ENCODE results near the gene ARPC5. TPM values are rescaled to one million over a fixed set of nuclear protein-coding genes. Genes with fewer than 3 reads are reported as not detected.
"Not testable (repeated sequence)": the region's sequence is repeated elsewhere in the genome, so short reads cannot be mapped to it uniquely, and the experiment has no call there.

The ARPC5 gene
- 100 to 1,000 TPM; 233 to 235 TPM for total RNA-seq

DNA sequence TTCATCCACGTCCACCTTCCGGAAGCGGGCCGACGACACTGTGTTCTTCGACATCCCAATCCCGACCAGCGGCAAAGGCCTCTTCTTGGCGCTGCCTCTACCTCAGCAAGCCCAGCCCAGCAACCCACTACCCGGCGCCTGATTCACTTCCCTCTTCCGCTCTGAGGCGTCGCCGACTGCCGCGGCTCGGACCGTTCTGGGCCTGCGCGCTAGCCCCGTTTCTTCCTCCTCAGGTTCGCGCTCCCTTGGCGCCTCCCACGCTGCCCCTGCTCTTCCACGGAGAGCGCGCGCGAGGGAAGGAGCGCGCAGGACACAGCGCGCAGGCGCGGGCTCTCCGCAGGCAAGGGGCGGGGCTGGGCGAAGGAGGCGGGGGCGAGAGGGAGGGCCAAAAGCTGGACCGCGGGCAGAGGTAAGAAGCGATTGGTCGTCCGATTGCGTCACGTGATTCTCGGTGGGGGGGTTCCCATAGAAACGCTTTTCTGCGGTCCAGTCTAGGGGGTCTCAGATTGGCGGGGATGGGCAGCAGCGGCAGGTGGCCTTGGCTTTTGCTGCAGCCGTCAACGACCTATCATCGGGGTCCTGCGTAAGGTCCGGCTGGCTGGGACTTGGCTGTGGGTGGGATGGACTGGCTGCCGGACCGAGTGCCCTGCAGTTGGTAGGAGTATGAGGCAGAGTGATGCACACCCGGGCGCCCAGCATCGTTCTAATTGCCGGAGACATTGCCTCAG is at the start of gene ARPC5:
Gene ARPC5, minus strand, starts transcription at position 178 of the 728 bp plus-strand sequence. Its CDS starts 124 bp downstream, at position 54.
- Mint-ChIP-seq H3K9me3 (no peaks in the 10 kb centered on the region), H3K27me3 (peaks cover 20% of the 10 kb centered on the region), H3K4me1 (peaks cover 34% of the 10 kb centered on the region), H3K4me3 (peak within 1 kb of the TSS; percentile 100), H3K27ac (peak within 1 kb of the TSS; percentile 100), H3K36me3 (ENCODE audit: low read depth) (peaks cover 35% of the 10 kb centered on the region)
- POLR2A ChIA-PET, result interaction anchor here (0.6 to 4.4 kb wide), 7 partner anchors 9 to 416 kb away, joined by 3 to 39 read pairs (median 5); partner anchors contain the start of genes NCF2, SMG7 and TSEN15
- DNase-seq, result peak; percentile 97
- CTCF ChIA-PET, result interaction anchor here (0.7 to 1.9 kb wide), 3 partner anchors 20 to 281 kb away, joined by 3 to 7 read pairs (median 3); no protein-coding TSS in a partner anchor

DNA sequence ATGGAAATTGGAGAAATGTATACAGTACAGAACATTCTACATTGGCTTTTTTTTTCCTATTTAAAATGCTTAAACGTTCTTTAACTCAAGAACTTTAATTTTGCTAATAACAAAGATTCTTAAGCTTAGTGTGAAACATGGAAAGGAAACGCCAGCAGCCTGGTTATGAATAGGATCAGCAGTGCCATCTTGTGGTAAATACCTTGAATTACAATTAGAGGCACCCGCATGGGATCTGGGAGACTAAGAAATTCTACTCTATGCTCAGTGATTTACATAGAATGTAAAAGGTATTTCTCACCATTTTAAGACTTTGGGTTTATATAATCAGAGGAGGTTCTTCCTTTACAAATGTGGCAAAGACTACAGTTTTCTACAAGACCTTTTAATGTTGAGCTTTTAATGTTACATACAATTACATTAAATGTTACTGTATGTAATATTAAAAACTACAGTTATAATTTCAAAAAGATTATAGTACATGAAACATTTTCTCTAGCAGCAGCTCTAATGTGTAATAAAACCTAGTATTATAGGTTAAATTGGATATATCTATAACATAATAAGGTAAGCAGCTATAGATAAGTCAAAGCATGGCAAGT is 49.6 kb upstream of the ARPC5 start:
- Mint-ChIP-seq H3K36me3 (ENCODE audit: low read depth) (no peaks in the 10 kb centered on the region), H3K4me1 (no peaks in the 10 kb centered on the region), H3K9me3 (no peaks in the 10 kb centered on the region), H3K27ac (no peak overlapping the region), H3K4me3 (no peak overlapping the region), H3K27me3 (peaks cover 22% of the 10 kb centered on the region)
- CTCF ChIA-PET, result interaction anchor here (0.6 to 5.3 kb wide), 38 partner anchors 9 to 408 kb away, joined by 3 to 71 read pairs (median 3); partner anchors contain the start of gene APOBEC4
- POLR2A ChIA-PET, result interaction anchor here (1.0 kb wide), 2 partner anchors 223 to 231 kb away, joined by 3 to 4 read pairs; no protein-coding TSS in a partner anchor
- no peak for DNase-seq

DNA sequence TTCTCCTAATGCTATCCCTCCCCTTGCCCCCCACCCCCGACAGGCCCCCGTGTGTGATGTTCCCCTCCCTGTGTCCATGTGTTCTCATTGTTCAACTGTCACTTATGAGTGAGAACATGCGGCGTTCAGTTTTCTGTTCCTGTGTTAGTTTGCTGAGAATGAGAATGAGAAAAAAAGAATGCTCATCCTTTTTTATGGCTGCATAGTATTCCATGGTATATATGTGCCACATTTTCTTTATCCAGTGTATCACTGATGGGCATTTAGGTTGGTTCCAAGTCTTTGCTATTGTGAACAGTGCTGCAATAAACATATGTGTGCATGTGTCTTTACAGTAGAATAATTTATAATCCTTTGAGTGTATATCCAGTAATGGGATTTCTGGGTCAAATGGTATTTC is 43.8 kb upstream of the ARPC5 start:
- CTCF ChIA-PET; H3K4me1 Mint-ChIP-seq; DNase-seq; H3K36me3 Mint-ChIP-seq (ENCODE audit: low read depth); H3K9me3 Mint-ChIP-seq; POLR2A ChIA-PET; H3K4me3 Mint-ChIP-seq; H3K27ac Mint-ChIP-seq: not testable (repeated sequence)
- H3K27me3 Mint-ChIP-seq, result peaks cover 25% of the 10 kb centered on the region

DNA sequence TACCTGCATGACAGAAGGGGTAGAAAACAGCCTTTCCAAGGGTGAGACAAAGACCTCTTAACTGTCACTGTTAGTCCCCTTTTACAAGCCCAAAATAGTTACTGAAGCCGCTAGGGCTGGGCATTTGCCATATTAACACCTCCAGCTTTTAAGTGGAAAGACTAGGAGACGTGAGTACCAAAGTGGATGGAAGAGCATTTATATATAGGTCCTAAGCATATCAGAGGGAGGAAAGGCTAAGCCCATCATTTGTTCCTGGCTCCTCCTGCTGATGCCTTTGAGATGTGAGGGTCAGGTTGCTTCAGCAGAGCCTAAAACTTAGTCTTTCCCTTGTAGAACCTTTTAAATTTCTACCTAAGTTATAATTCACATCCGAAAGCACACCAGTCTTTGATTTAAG is 43.2 kb upstream of the ARPC5 start:
- no peak overlapping the region for H3K27ac Mint-ChIP-seq
- H3K4me1 Mint-ChIP-seq, result no peaks in the 10 kb centered on the region
- H3K36me3 Mint-ChIP-seq (ENCODE audit: low read depth), result no peaks in the 10 kb centered on the region
- ChIA-PET CTCF (no interaction called here), POLR2A (no interaction called here)
- H3K4me3 Mint-ChIP-seq, result no peak overlapping the region
- DNase-seq, result no peak
- H3K9me3 Mint-ChIP-seq, result peaks cover 2% of the 10 kb centered on the region
- peaks cover 23% of the 10 kb centered on the region for H3K27me3 Mint-ChIP-seq

DNA sequence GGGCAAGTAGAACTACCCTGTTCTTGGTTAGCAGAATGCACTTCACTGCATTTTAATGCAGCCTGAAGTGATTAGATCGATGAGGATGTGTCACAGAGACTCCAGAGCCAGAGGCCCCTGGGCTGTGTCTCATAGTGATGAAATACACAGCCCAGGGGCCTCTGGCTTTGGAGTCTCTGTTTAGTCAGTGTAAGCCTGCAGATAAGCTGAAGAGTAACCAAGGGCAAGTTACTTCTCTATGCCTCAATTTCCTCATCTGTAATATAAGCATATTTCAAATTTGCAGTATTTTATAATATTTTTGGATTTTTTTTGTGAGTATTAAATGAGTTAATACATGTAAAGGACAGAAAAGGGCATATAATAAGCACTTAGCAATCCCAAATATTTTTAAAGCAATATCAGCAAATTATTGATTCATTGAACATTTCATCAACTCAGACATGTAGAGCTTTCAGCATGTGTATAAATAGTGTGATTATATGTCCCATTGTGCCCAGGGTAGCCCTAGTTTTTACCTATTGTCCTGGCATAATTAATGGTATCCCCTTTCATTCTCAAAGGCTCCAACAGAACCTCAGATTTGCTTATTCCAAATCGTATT is 41.1 kb upstream of the ARPC5 start:
- Mint-ChIP-seq H3K4me1 (no peaks in the 10 kb centered on the region), H3K27ac (no peak overlapping the region), H3K27me3 (peaks cover 9% of the 10 kb centered on the region), H3K4me3 (no peak overlapping the region), H3K36me3 (ENCODE audit: low read depth) (no peaks in the 10 kb centered on the region), H3K9me3 (peaks cover 2% of the 10 kb centered on the region)
- no peak for DNase-seq
- ChIA-PET CTCF (interaction anchor here (1.9 to 2.0 kb wide), 2 partner anchors 8 to 21 kb away, joined by 5 to 12 read pairs; no protein-coding TSS in a partner anchor), POLR2A (no interaction called here)

DNA sequence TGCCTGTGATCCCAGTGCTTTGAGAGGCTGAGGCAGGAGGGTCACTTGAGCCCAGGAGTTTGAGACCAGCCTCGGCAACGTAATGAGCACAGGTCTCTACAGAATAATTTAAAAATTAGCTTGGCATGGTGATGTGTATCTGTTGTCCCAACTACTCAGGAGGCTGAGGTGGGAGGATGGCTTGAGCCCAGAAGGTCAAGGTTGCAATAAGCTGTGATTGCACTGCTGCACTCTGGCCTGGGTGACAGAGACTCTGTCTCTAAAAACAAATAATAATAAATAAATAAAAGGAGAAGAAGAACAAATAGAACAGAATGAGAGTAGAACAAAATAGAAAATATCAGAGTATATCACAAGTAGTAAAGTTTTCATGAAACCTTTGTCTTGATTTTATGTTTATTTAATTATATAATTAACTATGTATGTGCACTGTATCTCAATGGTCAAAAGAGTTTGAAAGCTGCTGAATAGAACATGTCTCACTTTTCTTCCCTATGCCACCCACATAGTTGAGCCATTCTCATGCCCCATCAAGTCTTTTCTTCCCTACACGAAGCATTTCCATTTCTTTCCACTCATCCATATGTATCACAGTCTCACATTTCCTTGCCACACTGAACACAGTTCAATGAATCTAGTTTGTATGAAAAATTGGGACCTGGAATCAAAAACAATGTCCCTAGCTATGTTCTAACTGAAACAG is 40.5 kb upstream of the ARPC5 start:
- Mint-ChIP-seq H3K27me3 (peaks cover 4% of the 10 kb centered on the region), H3K36me3 (ENCODE audit: low read depth) (no peaks in the 10 kb centered on the region), H3K9me3 (peaks cover 2% of the 10 kb centered on the region), H3K27ac (no peak overlapping the region), H3K4me1 (no peaks in the 10 kb centered on the region), H3K4me3 (no peak overlapping the region)
- ChIA-PET POLR2A (no interaction called here), CTCF (interaction anchor here (1.9 to 2.0 kb wide), 2 partner anchors 9 to 21 kb away, joined by 5 to 12 read pairs; no protein-coding TSS in a partner anchor)
- DNase-seq, result no peak

DNA sequence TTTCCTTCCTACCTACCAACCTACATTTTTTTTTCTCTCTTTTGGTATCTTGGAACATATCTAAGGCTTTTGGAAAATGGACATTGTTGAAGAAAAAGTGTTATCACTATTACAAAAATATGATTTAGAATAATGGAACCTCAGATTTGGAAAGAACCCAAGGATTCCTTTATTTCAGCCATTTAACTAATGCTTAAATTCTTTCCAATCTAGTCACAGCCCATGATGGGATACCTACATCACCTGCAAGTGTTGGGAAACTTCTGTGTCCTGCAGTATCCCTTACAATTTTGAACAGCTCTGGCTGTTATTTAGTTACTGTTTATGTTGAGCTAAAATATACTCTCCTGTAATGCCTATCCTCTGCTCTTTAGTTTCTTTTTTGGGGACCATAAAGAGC is 39.8 kb upstream of the ARPC5 start:
- no peaks in the 10 kb centered on the region for H3K4me1 Mint-ChIP-seq
- no peaks in the 10 kb centered on the region for H3K36me3 Mint-ChIP-seq (ENCODE audit: low read depth)
- CTCF ChIA-PET, result interaction anchor here (1.9 to 2.0 kb wide), 2 partner anchors 9 to 20 kb away, joined by 5 to 12 read pairs; no protein-coding TSS in a partner anchor

DNA sequence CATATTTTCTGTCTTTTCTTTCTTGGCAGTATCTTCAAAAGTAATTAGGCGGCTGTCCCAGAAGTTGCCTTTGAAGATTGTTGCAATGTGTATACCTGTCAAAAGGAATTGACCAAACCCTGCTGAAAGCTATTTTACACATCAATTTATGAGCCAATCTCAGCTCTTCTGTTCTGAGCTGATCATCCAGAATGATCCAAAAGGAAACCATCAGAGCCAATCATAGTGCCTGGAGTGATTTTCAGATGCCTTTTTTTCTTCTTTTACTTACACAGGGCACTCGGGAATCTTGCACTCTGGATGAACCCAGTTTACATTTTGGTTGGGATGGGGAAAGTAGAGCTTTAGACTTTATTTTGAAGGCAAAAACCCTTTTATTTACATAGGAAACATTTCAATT is 39.3 kb upstream of the ARPC5 start:
- no peaks in the 10 kb centered on the region for H3K36me3 Mint-ChIP-seq (ENCODE audit: low read depth)
- POLR2A ChIA-PET, result no interaction called here

More for the DNA sequence above, 39.8 kb upstream of the ARPC5 start:
- Mint-ChIP-seq H3K4me3 (no peak overlapping the region), H3K9me3 (peaks cover 2% of the 10 kb centered on the region), H3K27me3 (peaks cover 4% of the 10 kb centered on the region), H3K27ac (no peak overlapping the region)
- DNase-seq, result no peak
- POLR2A ChIA-PET, result no interaction called here

DNA sequence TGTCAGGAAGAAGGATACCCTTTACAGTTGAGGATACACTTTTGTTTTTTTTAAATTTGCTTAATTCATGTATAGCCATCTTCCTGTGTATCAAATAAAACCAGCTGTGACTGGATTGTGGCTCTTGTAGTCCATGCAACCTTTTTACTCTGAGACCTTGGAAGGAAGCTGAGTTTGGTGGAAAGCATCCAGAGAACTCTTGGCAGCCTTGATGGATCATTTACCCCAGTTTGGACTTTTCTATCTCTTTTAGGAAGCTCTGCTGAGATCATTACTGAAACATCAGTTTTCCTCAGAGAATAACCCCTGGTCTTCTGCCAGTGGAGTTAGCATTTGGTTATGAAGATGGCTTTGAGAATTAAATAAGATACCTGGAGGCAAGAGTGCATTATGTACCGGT is 38.8 kb upstream of the ARPC5 start:
- H3K9me3 Mint-ChIP-seq, result no peaks in the 10 kb centered on the region
- no peak for DNase-seq
- POLR2A ChIA-PET, result no interaction called here
- peaks cover 7% of the 10 kb centered on the region for H3K27me3 Mint-ChIP-seq
- no peaks in the 10 kb centered on the region for H3K36me3 Mint-ChIP-seq (ENCODE audit: low read depth)
- H3K27ac Mint-ChIP-seq, result no peak overlapping the region
- no peak overlapping the region for H3K4me3 Mint-ChIP-seq
- no peaks in the 10 kb centered on the region for H3K4me1 Mint-ChIP-seq
- CTCF ChIA-PET, result interaction anchor here (2.0 kb wide), 1 partner anchor 10 kb away, joined by 9 read pairs; no protein-coding TSS in a partner anchor

More for the DNA sequence above, 39.3 kb upstream of the ARPC5 start:
- Mint-ChIP-seq H3K27ac (no peak overlapping the region), H3K9me3 (peaks cover 2% of the 10 kb centered on the region), H3K4me3 (no peak overlapping the region), H3K4me1 (no peaks in the 10 kb centered on the region), H3K27me3 (peaks cover 4% of the 10 kb centered on the region)
- CTCF ChIA-PET, result interaction anchor here (1.9 to 2.0 kb wide), 2 partner anchors 10 kb away, joined by 9 to 12 read pairs; no protein-coding TSS in a partner anchor
- no peak for DNase-seq

DNA sequence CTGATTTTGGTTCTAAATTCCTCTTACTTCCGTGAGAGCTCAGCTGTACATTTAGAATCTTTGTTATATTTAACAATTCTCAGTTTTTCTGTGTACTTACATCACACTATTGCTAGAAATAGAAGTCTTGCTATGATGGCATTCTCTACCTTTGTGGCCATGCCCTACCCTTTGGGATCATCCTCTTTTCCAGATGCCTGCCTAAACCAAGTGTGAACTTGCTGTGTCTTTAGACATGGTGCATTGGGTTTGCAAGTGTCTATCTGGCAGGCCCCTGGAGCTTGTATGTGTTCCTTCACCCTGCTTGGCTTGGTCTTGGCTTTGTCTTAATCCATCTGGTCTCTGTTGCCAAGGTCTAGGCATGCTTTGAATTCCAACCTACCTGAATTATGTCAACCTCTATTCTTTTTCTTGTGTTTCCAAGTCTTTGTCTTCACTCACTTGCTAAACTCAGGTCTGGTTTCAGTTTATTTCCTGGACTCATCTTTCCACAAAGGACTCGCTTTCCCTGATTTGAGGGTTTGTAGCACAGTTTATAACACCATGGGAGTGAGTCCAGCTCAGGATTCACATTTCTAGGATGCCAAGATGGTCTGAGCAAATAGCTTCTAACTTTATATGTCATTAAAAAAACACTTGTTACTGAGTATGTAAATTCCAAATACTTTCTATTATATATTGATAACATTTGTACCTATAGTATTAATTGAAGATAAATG is 38.2 kb upstream of the ARPC5 start:
- ChIA-PET CTCF (interaction anchor here (2.0 kb wide), 1 partner anchor 11 kb away, joined by 9 read pairs; no protein-coding TSS in a partner anchor), POLR2A (no interaction called here)
- Mint-ChIP-seq H3K27ac (no peak overlapping the region), H3K9me3 (no peaks in the 10 kb centered on the region), H3K36me3 (ENCODE audit: low read depth) (no peaks in the 10 kb centered on the region), H3K4me1 (no peaks in the 10 kb centered on the region), H3K4me3 (no peak overlapping the region), H3K27me3 (peaks cover 7% of the 10 kb centered on the region)
- DNase-seq, result no peak

DNA sequence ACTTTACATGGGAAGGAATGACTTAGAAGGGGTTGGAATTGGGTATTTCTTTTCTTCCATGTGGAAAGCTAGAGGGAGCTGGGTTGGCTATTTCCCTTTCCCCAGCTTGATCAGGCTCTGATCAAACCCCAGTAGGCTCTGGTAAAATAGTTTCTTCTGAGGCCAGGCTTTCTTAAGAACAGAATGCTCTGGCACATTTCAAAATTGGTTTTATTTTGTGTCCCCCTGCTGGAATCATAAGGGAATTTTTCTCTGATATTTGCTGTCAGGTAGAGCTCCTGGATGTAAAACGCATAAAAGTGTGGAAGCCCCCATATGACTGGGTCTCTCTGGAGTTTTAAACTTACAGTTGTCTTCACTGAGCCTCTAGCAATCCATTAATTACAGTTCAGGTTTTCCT is 34.6 kb upstream of the ARPC5 start:
- ChIA-PET POLR2A (no interaction called here), CTCF (interaction anchor here (0.9 to 2.1 kb wide), 2 partner anchors 14 to 15 kb away, joined by 3 to 7 read pairs; no protein-coding TSS in a partner anchor)
- Mint-ChIP-seq H3K4me1 (no peaks in the 10 kb centered on the region), H3K36me3 (ENCODE audit: low read depth) (no peaks in the 10 kb centered on the region), H3K9me3 (no peaks in the 10 kb centered on the region), H3K4me3 (no peak overlapping the region), H3K27me3 (peaks cover 7% of the 10 kb centered on the region), H3K27ac (no peak overlapping the region)
- no peak for DNase-seq

DNA sequence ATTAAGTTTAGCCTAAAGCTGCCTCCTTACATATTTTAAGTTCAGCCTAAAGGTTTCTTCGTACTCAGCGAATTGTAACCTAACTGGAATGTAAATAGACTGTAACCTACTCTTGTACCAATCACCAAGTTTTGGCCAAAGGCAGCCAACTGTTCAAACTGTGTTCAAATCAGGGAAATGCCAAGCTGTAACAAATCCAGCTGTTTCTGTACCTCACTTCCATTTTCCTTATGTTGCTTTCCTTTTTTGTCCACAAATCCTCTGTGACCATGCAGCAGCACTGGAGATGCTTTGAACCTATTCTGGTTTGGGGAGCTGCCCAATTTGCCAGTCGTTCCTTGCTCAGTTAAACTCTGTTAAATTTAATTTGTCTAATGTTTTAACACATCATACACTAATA is 20.8 kb upstream of the ARPC5 start:
- H3K27ac Mint-ChIP-seq, result no peak overlapping the region
- ChIA-PET CTCF (interaction anchor here (1.0 to 6.1 kb wide), 15 partner anchors 9 to 568 kb away, joined by 3 to 122 read pairs (median 4); partner anchors contain the start of gene ARPC5), POLR2A (interaction anchor here (2.6 kb wide), 1 partner anchor 260 kb away, joined by 17 read pairs; no protein-coding TSS in a partner anchor)
- H3K4me1 Mint-ChIP-seq, result peaks cover 31% of the 10 kb centered on the region
- no peaks in the 10 kb centered on the region for H3K36me3 Mint-ChIP-seq (ENCODE audit: low read depth)
- H3K4me3 Mint-ChIP-seq, result no peak overlapping the region
- H3K9me3 Mint-ChIP-seq, result no peaks in the 10 kb centered on the region
- peaks cover 11% of the 10 kb centered on the region for H3K27me3 Mint-ChIP-seq
- DNase-seq, result no peak

All from activated CD4-positive, alpha-beta memory T cell treated with anti-CD3 and anti-CD28 coated beads, Interleukin-2, amount 10 ng/mL, durations not matched to agents 7 days and 5 days (primary cell).